A673 (cell line): Measurements from ENCODE around the gene TMEM220. TPM values are rescaled to one million over a fixed set of nuclear protein-coding genes. Genes with fewer than 3 reads are reported as not detected.

Experiments
- BruUV-seq: library from RNA; stranded (reverse); fragments of 400-500 nt; replicated peaks from 2 replicates; lab custom pipeline; 2021; lab: Mats Ljungman, UMichigan
- CTCF ChIA-PET: fragments of 300-600 bp; sonication (Branson Sonifier 250); formaldehyde crosslinking; loops from one replicate; lab custom pipeline; 2022; ENCODE audit warnings: antibody characterized with exemption; lab: Charles Lee
- POLR2A ChIA-PET: fragments of 300-600 bp; sonication (Branson Sonifier 250); formaldehyde crosslinking; loops from one replicate; lab custom pipeline; 2022; ENCODE audit warnings: antibody characterized with exemption; ENCODE audit not compliant: low non-redundant PET; lab: Charles Lee
- DNase-seq: peaks from one replicate; pipeline ENCODE4 v3.0.0-alpha.2; 2015; ENCODE audit warnings: low spot score
- H3K27ac ChIP-seq: fragments of 200-600 bp; sonication (generic); 2 replicates; pipeline ENCODE4 v1.5.1; 2016; ENCODE audit warnings: mixed run types, low read depth, mild to moderate bottlenecking, mixed read lengths, antibody characterized with exemption, low read length; ENCODE audit not compliant: poor library complexity, severe bottlenecking
- H3K27me3 ChIP-seq: fragments of 200-600 bp; sonication (generic); replicated peaks from 2 replicates; pipeline ENCODE4 v1.6.1; 2017; ENCODE audit warnings: mixed run types, low read depth, mild to moderate bottlenecking, mixed read lengths, antibody characterized with exemption, low read length; ENCODE audit not compliant: insufficient read depth, poor library complexity
- H3K36me3 ChIP-seq: fragments of 200-600 bp; sonication (generic); 2 replicates; pipeline ENCODE4 v1.6.1; 2016; ENCODE audit warnings: mixed run types, mild to moderate bottlenecking, mixed read lengths, antibody characterized with exemption, low read length; ENCODE audit not compliant: insufficient read depth, poor library complexity, severe bottlenecking
- H3K4me1 ChIP-seq: fragments of 200-600 bp; sonication (generic); 2 replicates; pipeline ENCODE4 v1.6.1; 2017; ENCODE audit warnings: mixed run types, mild to moderate bottlenecking, mixed read lengths, antibody characterized with exemption, low read length; ENCODE audit not compliant: insufficient read depth, poor library complexity, severe bottlenecking
- H3K4me3 ChIP-seq: fragments of 200-600 bp; sonication (generic); 2 replicates; pipeline ENCODE4 v1.5.1; 2016; ENCODE audit warnings: low read depth, mixed run types, mild to moderate bottlenecking, mixed read lengths, low read length; ENCODE audit not compliant: poor library complexity, severe bottlenecking
- H3K9me3 ChIP-seq: fragments of 200-600 bp; sonication (generic); 2 replicates; pipeline ENCODE4 v1.6.1; 2016; ENCODE audit warnings: mixed run types, low read depth, mild to moderate bottlenecking, mixed read lengths, antibody characterized with exemption, low read length; ENCODE audit not compliant: poor library complexity, severe bottlenecking
- EZH2 ChIP-seq: fragments of 200-600 bp; sonication (generic); IDR thresholded peaks from 2 replicates; pipeline ENCODE4 v1.6.1; 2017; ENCODE audit warnings: borderline replicate concordance, low read depth, mild to moderate bottlenecking, mixed read lengths, antibody characterized with exemption, low read length; ENCODE audit not compliant: poor library complexity, severe bottlenecking
- intact Hi-C: fragments of 100-400 bp; cut with micrococcal nuclease; formaldehyde crosslinking; loops from one replicate; pipeline ENCODE4 v1.10.0; 2022; ENCODE audit not compliant: unreplicated experiment
- total RNA-seq: library from RNA; stranded (reverse); gene quantifications from 2 replicates; pipeline ENCODE4 v1.2.3, GENCODE V29; 2021
- TF ChIP-seq, protein P1 (sequence below): fragments of 300-800, 200-600 bp; sonication (generic); conservative IDR thresholded peaks from 2 replicates; pipeline ENCODE4 v1.5.1; 2017; ENCODE audit warnings: low read depth, mild to moderate bottlenecking, antibody characterized with exemption, low read length, moderate library complexity, mixed read lengths

Gene TMEM220
- total RNA-seq, 1 experiment from 2014 or later = 0.11 TPM

- peaks cover 12% of the 10 kb centered on the region for H3K4me1 ChIP-seq
- ChIA-PET CTCF (no interaction called here), POLR2A (no interaction called here)
- no peak overlapping the region for H3K4me3 ChIP-seq
- H3K27ac ChIP-seq = no peak overlapping the region
- peaks cover 20% of the 10 kb centered on the region for H3K9me3 ChIP-seq
- BruUV-seq = no TSS peak
- no peak for DNase-seq
- intact Hi-C loops = no loop called here
- no peak for TF ChIP-seq EZH2
- TF ChIP-seq, protein P1, sequence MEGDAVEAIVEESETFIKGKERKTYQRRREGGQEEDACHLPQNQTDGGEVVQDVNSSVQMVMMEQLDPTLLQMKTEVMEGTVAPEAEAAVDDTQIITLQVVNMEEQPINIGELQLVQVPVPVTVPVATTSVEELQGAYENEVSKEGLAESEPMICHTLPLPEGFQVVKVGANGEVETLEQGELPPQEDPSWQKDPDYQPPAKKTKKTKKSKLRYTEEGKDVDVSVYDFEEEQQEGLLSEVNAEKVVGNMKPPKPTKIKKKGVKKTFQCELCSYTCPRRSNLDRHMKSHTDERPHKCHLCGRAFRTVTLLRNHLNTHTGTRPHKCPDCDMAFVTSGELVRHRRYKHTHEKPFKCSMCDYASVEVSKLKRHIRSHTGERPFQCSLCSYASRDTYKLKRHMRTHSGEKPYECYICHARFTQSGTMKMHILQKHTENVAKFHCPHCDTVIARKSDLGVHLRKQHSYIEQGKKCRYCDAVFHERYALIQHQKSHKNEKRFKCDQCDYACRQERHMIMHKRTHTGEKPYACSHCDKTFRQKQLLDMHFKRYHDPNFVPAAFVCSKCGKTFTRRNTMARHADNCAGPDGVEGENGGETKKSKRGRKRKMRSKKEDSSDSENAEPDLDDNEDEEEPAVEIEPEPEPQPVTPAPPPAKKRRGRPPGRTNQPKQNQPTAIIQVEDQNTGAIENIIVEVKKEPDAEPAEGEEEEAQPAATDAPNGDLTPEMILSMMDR = no peak
- H3K27me3 ChIP-seq = peaks cover 76% of the 10 kb centered on the region
- no peaks in the 10 kb centered on the region for H3K36me3 ChIP-seq
These were observed 45.2 kb upstream of the TMEM220 start for GRCh38 chr17:10775058-10775457.

DNA sequence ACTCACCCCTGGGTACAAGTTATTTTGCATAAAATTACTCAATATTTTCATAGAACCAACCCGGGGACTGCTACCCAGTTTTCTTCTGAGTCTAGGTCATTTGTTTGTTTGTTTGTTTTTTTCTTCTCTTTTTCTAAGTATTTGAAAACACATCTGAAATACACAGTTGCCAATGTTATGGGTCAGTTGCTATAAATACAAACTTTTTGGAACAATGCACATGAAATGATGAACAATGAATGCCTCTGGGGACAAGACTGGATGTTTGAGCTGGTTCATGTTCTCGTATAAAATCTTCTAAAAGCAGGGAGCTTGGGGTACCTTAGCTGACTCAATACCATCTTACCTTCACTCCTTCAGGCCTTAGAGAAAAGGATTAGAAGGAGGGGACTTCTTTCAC, 43.6 kb upstream of the TMEM220 start:
- intact Hi-C loops = no loop called here
- H3K4me1 ChIP-seq = peaks cover 12% of the 10 kb centered on the region
- no peak for DNase-seq

GRCh38 chr17:10772425-10773380, 42.9 kb upstream of the TMEM220 start:
- intact Hi-C loops = no loop called here
- Histone ChIP-seq H3K36me3 (no peaks in the 10 kb centered on the region), H3K9me3 (peaks cover 20% of the 10 kb centered on the region), H3K4me3 (no peak overlapping the region), H3K27me3 (peaks cover 77% of the 10 kb centered on the region), H3K4me1 (peaks cover 12% of the 10 kb centered on the region), H3K27ac (no peak overlapping the region)
- DNase-seq = peak; percentile 98
- POLR2A ChIA-PET = no interaction called here
- CTCF ChIA-PET = no interaction called here
- TF ChIP-seq EZH2 = no peak
- TF ChIP-seq, protein P1 = peak; percentile 82
- BruUV-seq = no TSS peak

More for the DNA sequence above, 43.6 kb upstream of the TMEM220 start:
- no TSS peak for BruUV-seq
- CTCF ChIA-PET = no interaction called here
- Histone ChIP-seq H3K4me3 (no peak overlapping the region), H3K27me3 (peaks cover 76% of the 10 kb centered on the region), H3K36me3 (no peaks in the 10 kb centered on the region), H3K27ac (no peak overlapping the region), H3K9me3 (peaks cover 20% of the 10 kb centered on the region)
- POLR2A ChIA-PET = interaction anchor here (0.6 kb wide), 1 partner anchor 975 kb away, joined by 3 read pairs; no protein-coding TSS in a partner anchor
- TF ChIP-seq, protein P1 = no peak
